Naive B cell (primary cell): ENCODE measurements around the gene FKBP8. TPM values are rescaled to one million over a fixed set of nuclear protein-coding genes. Genes with fewer than 3 reads are reported as not detected.
"Not testable (repeated sequence)": the region's sequence is repeated elsewhere in the genome, so short reads cannot be mapped to it uniquely, and the experiment has no call there.

Source experiments
- ATAC-seq, 2 donors: fragments of 150-1000 bp; cut with Tn5 transposase; 2 replicates each; pipeline ENCODE4 v1.10.0; 2021; ENCODE audit warnings: low read depth in 2 of 2, mild to moderate bottlenecking in 2 of 2, moderate library complexity in 2 of 2
- DNase-seq: peaks from one replicate; pipeline ENCODE4 v3.0.0; 2022
- H3K27ac Mint-ChIP-seq, 6 donors: one replicate each; pipeline ENCODE4 v1.8.0; 2020 to 2022; ENCODE audit warnings: mild to moderate bottlenecking in 6 of 6, mixed read lengths in 6 of 6, moderate library complexity in 5 of 6, inconsistent platforms in 2 of 6
- H3K27me3 Mint-ChIP-seq, 3 donors: one replicate each; pipeline ENCODE4 v1.8.0; 2021 to 2022; ENCODE audit warnings: mixed read lengths in 3 of 3, mild to moderate bottlenecking in 1 of 3
- H3K36me3 Mint-ChIP-seq, 2 donors: one replicate each; pipeline ENCODE4 v1.8.0; 2020 to 2022; ENCODE audit warnings: mixed read lengths in 2 of 2, inconsistent platforms in 1 of 2, mild to moderate bottlenecking in 1 of 2
- H3K4me1 Mint-ChIP-seq, 3 donors: one replicate each; pipeline ENCODE4 v1.8.0; 2020 to 2022; ENCODE audit warnings: mixed read lengths in 3 of 3, inconsistent platforms in 1 of 3, mild to moderate bottlenecking in 1 of 3, moderate library complexity in 1 of 3
- H3K4me3 Mint-ChIP-seq, 8 donors: one replicate each; pipeline ENCODE4 v1.8.0; 2020 to 2022; ENCODE audit warnings: mild to moderate bottlenecking in 8 of 8, mixed read lengths in 8 of 8, moderate library complexity in 8 of 8, inconsistent platforms in 2 of 8
- H3K9me3 Mint-ChIP-seq, 7 donors: one replicate each; pipeline ENCODE4 v1.8.0; 2020 to 2022; ENCODE audit warnings: mixed read lengths in 7 of 7, mild to moderate bottlenecking in 5 of 7, inconsistent platforms in 2 of 7, moderate library complexity in 1 of 7
- polyA plus RNA-seq, 6 donors: library from polyadenylated mRNA; unstranded; fragments of 300-500 nt; fragmentation: Illumina TruSeq; gene quantifications; one replicate each; pipeline ENCODE4 v1.2.3, GENCODE V29; 2021; ENCODE audit warnings: low read depth in 6 of 6

FKBP8 gene
- polyA plus RNA-seq, 6 donors from 2014 or later = 69.8 to 100 (median 71.6) TPM

DNA sequence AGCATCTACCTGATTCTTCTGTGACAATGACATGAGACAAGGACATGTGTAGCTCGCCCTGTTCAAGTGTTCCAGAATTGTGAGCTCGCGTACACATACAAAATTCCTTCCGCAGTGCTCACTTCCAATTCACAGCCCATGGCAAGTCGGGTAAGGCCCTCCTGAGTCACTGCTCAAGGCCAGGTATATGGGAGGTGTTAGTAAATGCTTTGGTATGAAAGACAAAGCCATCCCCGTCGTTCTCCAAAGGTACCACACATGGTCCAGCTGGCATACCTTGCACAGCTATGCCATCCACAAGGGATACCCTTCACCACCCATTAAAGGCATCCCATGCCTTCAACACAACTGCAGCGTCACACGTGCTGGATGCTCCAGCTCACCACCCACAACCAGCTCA, 17.1 kb downstream of the FKBP8 start:
- Mint-ChIP-seq H3K4me1 (peaks cover 0 to 9% (median 3%) of the 10 kb centered on the region in 3 donors), H3K27ac (no peak overlapping the region), H3K9me3 (no peaks in the 10 kb centered on the region), H3K27me3 (no peaks in the 10 kb centered on the region), H3K36me3 (no peaks in the 10 kb centered on the region), H3K4me3 (no peak overlapping the region)
- no peak for ATAC-seq
- no peak for DNase-seq

DNA sequence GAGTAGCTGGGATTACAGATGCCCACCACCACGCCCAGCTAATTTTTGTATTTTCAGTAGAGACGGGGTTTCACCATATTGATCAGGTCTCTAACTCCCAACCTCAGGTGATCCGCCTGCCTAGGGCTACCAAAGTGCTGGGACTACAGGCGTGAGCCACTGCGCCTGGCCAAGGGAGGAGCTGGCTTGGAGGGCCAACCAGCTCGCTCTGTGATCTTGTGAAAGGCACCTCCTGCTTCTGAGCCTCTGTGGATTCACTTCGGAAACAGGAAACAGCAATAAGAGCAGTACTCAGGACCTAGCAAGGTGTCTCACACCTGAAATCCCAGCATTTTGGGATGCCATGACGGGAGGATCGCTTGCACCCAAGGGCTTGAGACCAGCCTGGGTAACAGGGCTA, 19.5 kb downstream of the FKBP8 start:
- H3K4me3 Mint-ChIP-seq = peak overlapping the region in 2 of 8 donors; percentile 43 to 91
- DNase-seq = no peak
- no peaks in the 10 kb centered on the region for H3K9me3 Mint-ChIP-seq
- peak overlapping the region in 2 of 6 donors; percentile 14 to 88 for H3K27ac Mint-ChIP-seq
- no peaks in the 10 kb centered on the region for H3K27me3 Mint-ChIP-seq
- no peaks in the 10 kb centered on the region for H3K36me3 Mint-ChIP-seq
- ATAC-seq = no peak
- peaks cover 20 to 25% (median 24%) of the 10 kb centered on the region in 3 donors for H3K4me1 Mint-ChIP-seq

DNA sequence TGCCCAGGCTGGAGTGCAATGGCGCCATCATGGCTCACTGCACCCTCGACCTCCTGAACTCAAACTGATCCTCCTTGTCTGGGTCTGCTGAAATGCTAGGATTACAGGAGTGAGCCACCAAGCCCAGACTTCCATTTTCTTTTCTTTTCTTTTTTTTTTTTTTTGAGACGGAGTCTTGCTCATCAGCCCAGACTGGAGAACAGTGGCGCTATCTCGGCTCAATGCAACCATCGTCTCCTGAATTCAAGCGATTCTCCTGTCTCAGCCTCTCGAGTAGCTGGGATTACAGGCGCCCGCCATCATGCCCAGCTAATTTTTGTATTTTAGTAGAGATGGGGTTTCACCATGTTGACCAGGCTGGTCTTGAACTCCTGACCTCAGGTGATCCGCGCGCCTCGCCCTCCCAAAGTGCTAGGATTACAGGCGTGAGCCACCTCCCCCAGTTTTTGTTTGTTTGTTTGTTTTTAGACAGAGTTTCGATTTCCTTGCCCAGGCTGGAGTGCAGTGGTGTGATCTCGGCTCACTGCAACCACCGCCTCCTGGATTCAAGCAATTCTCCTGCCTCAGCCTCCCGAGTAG, 20.4 kb downstream of the FKBP8 start:
- H3K36me3 Mint-ChIP-seq, ATAC-seq, DNase-seq, H3K27me3 Mint-ChIP-seq, H3K9me3 Mint-ChIP-seq: not testable (repeated sequence)
- peak overlapping the region; percentile 96 to 99 (median 98) for H3K27ac Mint-ChIP-seq
- H3K4me3 Mint-ChIP-seq = peak overlapping the region in 6 of 8 donors; percentile 45 to 92 (median 90)
- H3K4me1 Mint-ChIP-seq = peaks cover 20 to 29% (median 25%) of the 10 kb centered on the region in 3 donors

DNA sequence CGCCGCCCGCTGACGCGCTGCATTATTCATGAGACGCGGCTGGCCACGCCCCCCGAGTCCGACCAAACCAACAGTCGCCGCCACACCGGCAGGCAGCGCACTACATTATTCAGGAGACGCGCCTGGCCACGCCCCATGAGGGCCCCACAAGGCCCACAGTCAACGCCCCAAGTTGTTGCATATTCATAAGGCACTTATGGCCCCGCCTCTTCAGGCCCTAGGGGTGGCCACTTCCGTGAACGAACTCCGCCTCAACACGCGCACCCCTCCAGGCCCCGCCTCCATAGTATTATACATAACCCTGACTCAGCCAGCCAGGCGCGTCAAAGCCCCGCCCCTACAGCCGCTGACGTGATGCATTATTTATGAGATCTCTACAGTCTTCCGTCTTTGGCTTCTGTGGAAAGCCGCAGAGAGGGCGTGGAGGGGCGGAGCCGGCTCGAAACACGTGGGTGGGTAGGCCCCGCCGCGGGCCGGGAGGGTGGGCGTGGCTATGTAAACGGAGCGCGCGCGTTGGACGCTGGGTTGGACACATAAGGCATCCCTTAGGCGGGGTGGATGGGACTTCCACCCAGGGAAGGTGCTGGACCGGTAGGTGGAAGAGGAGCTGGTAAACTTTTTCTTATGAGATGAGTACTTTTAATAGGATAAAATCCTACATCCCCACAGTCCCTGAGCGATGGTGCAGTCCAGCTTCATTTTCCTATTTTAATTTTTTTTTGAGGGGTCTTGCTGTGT, 21.1 kb downstream of the FKBP8 start:
- Mint-ChIP-seq H3K36me3 (no peaks in the 10 kb centered on the region), H3K27ac (peak overlapping the region; percentile 96 to 99 (median 98)), H3K27me3 (no peaks in the 10 kb centered on the region), H3K4me3 (peak overlapping the region; percentile 91 to 99 (median 92)), H3K9me3 (no peaks in the 10 kb centered on the region), H3K4me1 (peaks cover 20 to 29% (median 25%) of the 10 kb centered on the region in 3 donors)
- ATAC-seq (peak; percentile 78 to 80), DNase-seq (peak; percentile 100)

DNA sequence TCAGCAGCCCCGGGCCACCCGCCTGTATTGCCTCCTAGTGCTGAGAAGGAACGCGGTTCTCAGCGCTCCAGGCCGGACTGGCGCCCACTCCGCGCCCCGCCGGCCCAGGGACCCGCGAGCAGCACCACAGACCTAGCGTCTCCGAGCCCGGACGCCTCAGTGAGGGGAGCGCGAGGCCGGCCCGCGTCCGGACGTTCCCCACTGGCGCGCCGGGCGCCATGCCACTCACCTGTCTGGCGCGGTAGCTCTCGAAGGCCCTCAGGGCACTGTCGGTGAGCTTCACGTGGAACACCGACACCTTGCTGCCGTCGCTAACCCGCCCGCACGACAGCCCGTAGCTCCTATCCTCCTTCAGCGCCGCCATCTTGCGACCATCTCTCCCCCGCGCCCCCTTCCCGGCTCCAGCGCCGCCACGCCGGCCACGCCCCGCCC, 21.7 kb downstream of the FKBP8 start, which contains the start of gene ELL:
Gene ELL (minus strand): TSS at position 379 of the 432 bp plus-strand sequence. CDS start 15 bp downstream, at position 364.
- H3K9me3 Mint-ChIP-seq = no peaks in the 10 kb centered on the region
- H3K27ac Mint-ChIP-seq = peak within 1 kb of the TSS; percentile 96 to 99 (median 98)
- peak within 1 kb of the TSS; percentile 91 to 99 (median 94) for H3K4me3 Mint-ChIP-seq
- no peaks in the 10 kb centered on the region for H3K27me3 Mint-ChIP-seq
- DNase-seq = no peak
- peak; percentile 1 for ATAC-seq
- H3K36me3 Mint-ChIP-seq = no peaks in the 10 kb centered on the region
- peaks cover 24 to 32% (median 25%) of the 10 kb centered on the region in 3 donors for H3K4me1 Mint-ChIP-seq

DNA sequence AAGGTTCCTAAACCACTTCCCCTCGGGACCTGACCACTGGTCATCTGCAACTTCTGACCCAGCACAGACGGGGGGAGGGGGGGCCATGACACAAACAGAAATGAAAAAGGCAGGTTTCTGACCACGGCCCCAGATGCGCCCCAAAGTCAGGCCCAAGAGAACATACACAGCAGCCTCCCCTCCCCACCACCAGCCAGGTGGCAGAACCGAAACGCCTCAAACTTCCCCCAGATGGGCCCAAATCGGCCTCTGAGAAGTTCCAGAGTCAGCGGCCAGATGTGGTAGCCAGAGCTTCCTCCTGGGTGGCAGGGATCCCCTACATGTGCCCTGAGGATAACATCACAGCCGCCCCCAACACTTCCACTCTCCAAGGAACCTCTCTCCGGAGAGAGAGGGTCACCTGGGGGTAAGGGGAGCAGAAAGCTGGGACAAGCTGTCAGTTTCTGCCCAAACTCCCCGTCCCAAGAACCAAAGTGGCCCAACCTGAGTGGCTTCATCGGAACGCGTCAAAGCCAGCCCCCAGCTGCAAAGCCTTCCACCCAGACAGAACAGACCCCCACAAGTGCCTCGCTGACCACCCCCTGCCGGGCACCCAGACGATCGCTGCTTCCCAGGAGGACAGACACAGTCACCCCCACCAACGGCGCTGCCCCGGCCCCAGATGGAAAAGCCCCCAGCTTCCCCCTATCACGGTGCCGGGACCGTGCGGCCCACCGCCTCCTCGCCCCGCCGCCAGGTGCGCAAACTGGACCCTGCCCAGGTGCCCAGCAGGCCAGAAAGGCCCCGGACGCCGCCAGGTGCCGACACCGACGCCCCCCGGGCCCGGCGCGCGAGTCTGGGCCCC, 22.3 kb downstream of the FKBP8 start:
- Mint-ChIP-seq H3K4me1 (peaks cover 30 to 38% (median 30%) of the 10 kb centered on the region in 3 donors), H3K9me3 (no peaks in the 10 kb centered on the region), H3K36me3 (no peaks in the 10 kb centered on the region), H3K27ac (peak overlapping the region; percentile 96 to 99 (median 96)), H3K4me3 (peak overlapping the region; percentile 91 to 99 (median 94)), H3K27me3 (no peaks in the 10 kb centered on the region)
- peak; percentile 4 to 16 for ATAC-seq
- peak; percentile 70 for DNase-seq

DNA sequence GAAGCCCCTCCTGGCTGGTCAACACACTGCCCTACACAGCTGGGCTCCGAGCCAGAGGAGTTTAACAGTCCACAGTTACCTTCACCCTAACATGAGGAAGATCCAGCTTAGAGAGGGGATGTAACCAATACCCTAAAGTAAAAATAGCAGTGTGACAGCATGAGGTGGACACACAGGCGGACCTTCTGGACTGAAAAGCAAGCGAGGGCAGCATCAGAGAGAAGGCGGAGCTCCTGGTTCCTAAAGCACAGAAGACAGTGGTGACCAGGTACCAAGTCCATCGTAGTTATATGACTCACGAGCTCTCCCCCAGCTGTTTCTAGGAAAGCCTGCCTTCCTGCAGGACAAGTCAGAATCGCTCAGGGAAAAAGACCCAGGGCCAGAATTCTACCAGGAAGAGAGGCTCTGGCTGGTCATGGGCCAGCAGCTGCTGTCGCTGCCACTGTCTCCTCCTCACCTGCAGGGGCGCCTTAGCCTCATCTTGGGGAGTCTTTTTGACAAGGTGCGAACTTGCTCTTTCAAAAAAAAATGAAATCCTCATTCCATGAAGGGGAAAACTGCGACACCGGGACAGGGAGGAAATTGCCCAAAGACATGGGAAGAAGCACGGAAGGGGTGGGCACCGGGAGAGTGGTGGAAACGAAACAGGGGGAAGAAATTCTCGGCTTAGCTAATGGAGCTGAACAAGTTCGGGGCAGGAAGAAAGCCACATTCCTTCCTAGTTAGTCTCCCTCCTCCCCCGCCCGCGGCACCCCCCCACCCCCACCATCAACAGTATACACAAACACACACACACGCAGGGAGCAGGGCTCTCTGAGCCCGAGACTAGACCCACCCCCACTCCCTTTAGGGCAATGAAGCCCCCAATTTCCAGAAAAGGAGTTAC, 23.2 kb downstream of the FKBP8 start:
- H3K4me1 Mint-ChIP-seq = peaks cover 31 to 46% (median 37%) of the 10 kb centered on the region in 3 donors
- H3K36me3 Mint-ChIP-seq = no peaks in the 10 kb centered on the region
- H3K27me3 Mint-ChIP-seq = no peaks in the 10 kb centered on the region
- DNase-seq = peak; percentile 48
- no peaks in the 10 kb centered on the region for H3K9me3 Mint-ChIP-seq
- H3K4me3 Mint-ChIP-seq = peak overlapping the region; percentile 91 to 99 (median 94)
- no peak for ATAC-seq
- peak overlapping the region; percentile 96 to 99 (median 96) for H3K27ac Mint-ChIP-seq

DNA sequence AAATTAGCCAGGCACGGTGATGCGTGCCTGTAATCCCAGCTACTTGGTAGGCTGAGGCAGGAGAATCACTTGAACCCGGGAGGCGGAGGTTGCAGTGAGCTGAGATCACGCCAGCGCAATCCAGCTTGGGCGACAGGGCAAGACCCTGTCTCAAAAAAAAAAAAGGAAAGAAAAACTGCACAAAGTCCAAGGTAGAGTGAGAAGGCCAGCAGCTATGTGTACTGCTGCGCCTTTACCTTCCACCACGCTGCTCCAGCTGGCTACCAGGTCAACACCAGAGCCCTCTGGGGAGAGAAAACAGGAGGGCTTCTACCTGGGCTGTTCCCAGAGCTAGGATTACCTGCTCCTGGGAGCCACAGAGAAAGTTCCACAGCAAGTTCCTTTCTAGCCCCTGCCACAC, 24.7 kb downstream of the FKBP8 start:
- peaks cover 37 to 61% (median 39%) of the 10 kb centered on the region in 3 donors for H3K4me1 Mint-ChIP-seq
- peak overlapping the region in 1 of 6 donors; percentile 57 for H3K27ac Mint-ChIP-seq
- no peaks in the 10 kb centered on the region for H3K9me3 Mint-ChIP-seq

DNA sequence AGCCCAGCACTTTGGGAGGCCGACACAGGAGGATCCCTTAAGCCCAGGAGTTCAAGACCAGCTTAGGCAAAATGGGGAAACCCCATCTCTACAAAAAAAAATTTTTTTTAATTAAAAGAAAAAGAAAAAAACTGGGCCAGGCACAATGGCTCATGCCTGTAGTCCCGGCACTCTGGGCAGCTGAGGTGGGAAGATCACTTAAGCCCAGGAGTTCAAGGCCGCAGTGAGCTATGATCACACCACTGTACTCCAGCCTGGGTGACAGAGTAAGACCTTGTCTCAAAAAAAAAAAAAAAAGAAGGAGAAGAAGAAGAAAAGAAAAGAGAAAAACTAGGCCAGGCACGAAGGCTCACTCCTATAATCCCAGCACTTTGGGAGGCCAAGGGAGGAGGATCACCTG, 25.8 kb downstream of the FKBP8 start:
- Mint-ChIP-seq H3K4me1 (peaks cover 44 to 71% (median 47%) of the 10 kb centered on the region in 3 donors), H3K4me3 (peak overlapping the region in 2 of 8 donors; percentile 16 to 27), H3K36me3 (no peaks in the 10 kb centered on the region), H3K27ac (no peak overlapping the region), H3K9me3 (no peaks in the 10 kb centered on the region), H3K27me3 (no peaks in the 10 kb centered on the region)
- DNase-seq = no peak
- no peak for ATAC-seq

More for the DNA sequence above, 24.7 kb downstream of the FKBP8 start:
- no peak for DNase-seq
- Mint-ChIP-seq H3K4me3 (peak overlapping the region in 1 of 8 donors; percentile 15), H3K27me3 (no peaks in the 10 kb centered on the region), H3K36me3 (no peaks in the 10 kb centered on the region)
- ATAC-seq = no peak

DNA sequence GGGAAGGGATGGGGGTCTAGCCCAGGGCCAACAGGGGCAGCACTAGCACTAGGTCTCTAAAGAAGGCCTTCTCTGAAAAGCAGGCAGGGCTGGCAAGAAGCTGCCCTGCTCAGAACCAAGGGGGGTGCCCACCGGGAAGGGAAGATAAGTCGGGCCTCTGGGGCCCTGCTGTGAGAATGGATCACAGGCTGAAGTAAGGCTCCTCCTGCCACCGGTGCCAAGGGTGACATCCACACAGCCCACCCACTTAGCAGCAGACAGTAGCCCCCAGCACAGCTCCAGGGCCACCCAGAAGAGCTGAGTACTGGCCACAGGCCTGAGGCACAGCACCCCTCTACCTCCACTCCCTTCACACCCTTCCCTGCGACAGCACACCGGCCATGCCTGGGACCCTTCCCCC, 27.4 kb downstream of the FKBP8 start:
- peaks cover 35 to 77% (median 44%) of the 10 kb centered on the region in 3 donors for H3K4me1 Mint-ChIP-seq
- DNase-seq (no peak), ATAC-seq (no peak)
- H3K36me3 Mint-ChIP-seq = no peaks in the 10 kb centered on the region
- no peaks in the 10 kb centered on the region for H3K9me3 Mint-ChIP-seq
- H3K4me3 Mint-ChIP-seq = no peak overlapping the region
- H3K27me3 Mint-ChIP-seq = no peaks in the 10 kb centered on the region
- peak overlapping the region in 1 of 6 donors; percentile 26 for H3K27ac Mint-ChIP-seq

DNA sequence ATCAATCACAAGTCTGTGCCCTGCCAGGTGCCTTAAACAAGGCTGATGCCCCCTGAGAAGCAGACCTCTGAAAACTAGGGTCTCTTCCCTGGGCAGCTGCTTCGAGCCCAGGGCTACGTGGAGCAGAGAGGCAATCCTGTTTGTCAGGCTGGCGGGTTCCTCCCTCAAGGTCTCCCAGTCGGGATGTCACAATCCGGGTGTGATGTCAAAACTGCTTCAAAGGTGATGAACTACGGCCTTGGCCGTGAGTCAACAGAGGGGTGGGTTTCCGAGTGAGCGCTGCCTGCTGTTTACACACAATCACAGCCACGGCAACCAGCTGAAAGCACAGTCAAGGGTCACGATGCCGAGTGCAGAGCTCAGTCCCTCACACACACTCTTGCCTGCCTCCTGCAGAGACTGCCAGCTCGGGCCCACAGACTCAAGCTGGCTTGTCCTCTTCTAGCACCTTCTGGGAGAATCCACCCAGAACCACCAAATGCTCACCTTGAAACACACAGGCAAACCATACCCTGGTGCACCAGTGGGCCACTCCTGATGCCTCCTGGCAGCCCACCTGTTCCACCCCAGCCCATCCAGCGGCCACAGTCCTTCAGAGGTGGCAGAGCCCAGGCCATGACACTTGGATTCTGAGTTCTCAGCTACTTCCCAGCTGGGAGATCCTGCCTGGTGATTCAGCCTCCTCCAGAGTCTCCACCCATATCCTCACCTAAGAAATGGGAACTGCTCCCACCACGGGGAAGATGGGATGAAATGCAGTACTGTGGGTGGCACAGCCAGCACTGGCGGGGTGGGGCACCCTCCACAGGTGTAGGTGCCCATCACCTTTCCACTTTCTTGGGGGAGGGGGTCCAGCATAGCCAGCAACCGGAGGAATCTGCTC, 28.3 kb downstream of the FKBP8 start:
- Mint-ChIP-seq H3K27ac (peak overlapping the region in 3 of 6 donors; percentile 24 to 74 (median 33)), H3K9me3 (no peaks in the 10 kb centered on the region), H3K36me3 (no peaks in the 10 kb centered on the region), H3K27me3 (no peaks in the 10 kb centered on the region), H3K4me1 (peaks cover 26 to 74% (median 36%) of the 10 kb centered on the region in 3 donors), H3K4me3 (no peak overlapping the region)
- ATAC-seq = no peak
- no peak for DNase-seq

DNA sequence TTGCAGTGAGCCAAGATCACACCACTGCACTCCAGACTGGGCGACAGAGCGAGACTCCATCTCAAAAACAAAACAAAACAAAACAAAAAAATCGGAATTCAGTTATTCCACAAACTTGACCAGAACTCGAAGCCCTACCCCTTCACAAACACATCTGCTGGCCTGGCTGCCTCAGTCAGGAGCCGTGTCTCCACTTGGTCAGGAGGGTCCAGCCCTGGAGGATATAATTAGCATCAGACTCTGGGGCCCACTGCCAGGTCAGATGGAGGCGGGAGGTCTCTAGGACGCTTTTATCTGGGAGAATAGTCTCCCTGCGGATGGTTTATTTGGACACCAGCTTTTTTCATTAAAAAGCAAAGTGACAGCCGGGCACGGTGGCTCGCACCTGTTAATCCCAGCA, 29.5 kb downstream of the FKBP8 start:
- no peaks in the 10 kb centered on the region for H3K36me3 Mint-ChIP-seq
- ATAC-seq (no peak), DNase-seq (no peak)
- no peaks in the 10 kb centered on the region for H3K27me3 Mint-ChIP-seq
- H3K27ac Mint-ChIP-seq = peak overlapping the region in 1 of 6 donors; percentile 57
- peak overlapping the region in 1 of 8 donors; percentile 25 for H3K4me3 Mint-ChIP-seq
- no peaks in the 10 kb centered on the region for H3K9me3 Mint-ChIP-seq
- H3K4me1 Mint-ChIP-seq = peaks cover 27 to 69% (median 33%) of the 10 kb centered on the region in 3 donors
